Measurements from ENCODE around the gene SEBOX.

DNA sequence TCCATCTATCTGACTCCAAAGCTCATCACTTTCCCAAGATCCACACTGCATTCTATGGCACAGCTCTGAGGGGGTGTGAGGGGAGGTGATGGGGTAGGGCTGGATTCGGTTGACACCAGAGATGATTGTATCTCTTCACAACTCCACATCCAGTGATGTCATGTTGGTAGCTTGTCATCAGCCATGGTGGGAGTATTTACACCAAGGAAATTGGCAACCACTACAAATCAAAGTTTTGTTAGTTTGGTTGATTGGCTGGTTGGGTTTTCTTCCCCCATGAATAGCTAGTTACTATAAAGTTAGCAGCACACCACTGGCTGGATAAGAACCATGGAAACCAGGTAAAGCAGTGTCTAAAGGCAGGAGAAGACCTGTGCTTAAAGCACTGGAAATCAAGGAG, 26.0 kb upstream of the SEBOX start:
- TF ChIP-seq, protein P1, sequence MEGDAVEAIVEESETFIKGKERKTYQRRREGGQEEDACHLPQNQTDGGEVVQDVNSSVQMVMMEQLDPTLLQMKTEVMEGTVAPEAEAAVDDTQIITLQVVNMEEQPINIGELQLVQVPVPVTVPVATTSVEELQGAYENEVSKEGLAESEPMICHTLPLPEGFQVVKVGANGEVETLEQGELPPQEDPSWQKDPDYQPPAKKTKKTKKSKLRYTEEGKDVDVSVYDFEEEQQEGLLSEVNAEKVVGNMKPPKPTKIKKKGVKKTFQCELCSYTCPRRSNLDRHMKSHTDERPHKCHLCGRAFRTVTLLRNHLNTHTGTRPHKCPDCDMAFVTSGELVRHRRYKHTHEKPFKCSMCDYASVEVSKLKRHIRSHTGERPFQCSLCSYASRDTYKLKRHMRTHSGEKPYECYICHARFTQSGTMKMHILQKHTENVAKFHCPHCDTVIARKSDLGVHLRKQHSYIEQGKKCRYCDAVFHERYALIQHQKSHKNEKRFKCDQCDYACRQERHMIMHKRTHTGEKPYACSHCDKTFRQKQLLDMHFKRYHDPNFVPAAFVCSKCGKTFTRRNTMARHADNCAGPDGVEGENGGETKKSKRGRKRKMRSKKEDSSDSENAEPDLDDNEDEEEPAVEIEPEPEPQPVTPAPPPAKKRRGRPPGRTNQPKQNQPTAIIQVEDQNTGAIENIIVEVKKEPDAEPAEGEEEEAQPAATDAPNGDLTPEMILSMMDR (conservative IDR thresholded peaks at IDR 0.05 in 1 of 2, IDR thresholded peaks at IDR 0.05 in 1 of 2; ENCODE audit: low read depth in 1 of 2, low read length in 2 of 2) = no peak
- no peak for TF ChIP-seq EZH2 (IDR thresholded peaks at IDR 0.05; ENCODE audit: low read length, missing control alignments)

Measured in fibroblast of lung (primary cell).